GM12873 (cell line): ENCODE measurements around the gene HIC1.

ENCODE experiments used
- CTCF ChIP-seq: IDR thresholded peaks from 2 replicates; pipeline ENCODE4 v1.5.1; 2012; ENCODE audit warnings: low read depth, mild to moderate bottlenecking, moderate library complexity, low read length, control low read depth; ENCODE audit not compliant: insufficient read depth; ENCODE audit errors: missing control alignments

Gene HIC1

GRCh38 chr17:2082003-2082781 lies 27.3 kb downstream of the HIC1 start:
- TF ChIP-seq CTCF: no peak

- no peak for TF ChIP-seq CTCF
Measured at GRCh38 chr17:2083613-2084035, 28.7 kb downstream of the HIC1 start.

- no peak for TF ChIP-seq CTCF
Measured at GRCh38 chr17:2084036-2084765, 29.3 kb downstream of the HIC1 start.

- no peak for TF ChIP-seq CTCF
Measured at GRCh38 chr17:2084766-2085647, 30.1 kb downstream of the HIC1 start.

- no peak for TF ChIP-seq CTCF
Measured at GRCh38 chr17:2085648-2085949, 30.7 kb downstream of the HIC1 start.

- no peak for TF ChIP-seq CTCF
Measured at GRCh38 chr17:2086306-2086705, 31.4 kb downstream of the HIC1 start.
